Fibroblast of the aortic adventitia (primary cell): ENCODE data around the gene MAPK9. TPM values are rescaled to one million over a fixed set of nuclear protein-coding genes. Genes with fewer than 3 reads are reported as not detected.

Experiments used
- DNase-seq: peaks from one replicate; pipeline ENCODE4 v3.0.0-alpha.2; 2010; ENCODE audit warnings: low read depth
- H3K4me3 ChIP-seq: 2 replicates; pipeline ENCODE4 v1.5.1; 2011; ENCODE audit warnings: low read depth, mild to moderate bottlenecking, control low read depth, low read length, moderate library complexity
- total RNA-seq: library from RNA; depleted of rRNA; stranded (reverse); fragments of >200 nt; gene quantifications from 2 replicates; pipeline ENCODE4 v1.2.3, GENCODE V29; 2012; ENCODE audit warnings: low replicate concordance
- TF ChIP-seq, protein P1 (sequence below): IDR thresholded peaks from 2 replicates; pipeline ENCODE4 v1.5.1; 2011; ENCODE audit warnings: mild to moderate bottlenecking, low read length, control low read depth, inconsistent platforms; ENCODE audit not compliant: insufficient read depth

MAPK9 gene
- total RNA-seq, 1 donor = 33.4 TPM

DNA sequence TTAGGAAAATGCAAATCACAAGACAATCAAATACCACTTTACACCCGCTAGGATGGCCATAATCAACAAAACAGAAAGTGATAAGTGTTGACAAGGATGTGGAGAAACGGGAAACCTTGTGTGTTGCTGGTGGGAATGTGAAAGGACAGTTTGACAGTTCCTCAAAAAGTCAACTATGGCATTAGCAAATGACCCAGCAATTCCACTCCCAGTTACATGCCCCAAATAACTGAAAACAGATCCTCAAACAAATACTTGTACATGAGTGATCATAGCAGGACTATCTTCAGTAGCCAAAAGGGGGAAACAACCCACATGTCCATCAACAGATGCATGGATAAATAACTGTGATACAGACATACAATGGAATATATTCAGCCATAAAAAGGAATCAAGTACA is 104.1 kb downstream of the MAPK9 start:
- no peak overlapping the region for H3K4me3 ChIP-seq
- no peak for DNase-seq
- TF ChIP-seq, protein P1, sequence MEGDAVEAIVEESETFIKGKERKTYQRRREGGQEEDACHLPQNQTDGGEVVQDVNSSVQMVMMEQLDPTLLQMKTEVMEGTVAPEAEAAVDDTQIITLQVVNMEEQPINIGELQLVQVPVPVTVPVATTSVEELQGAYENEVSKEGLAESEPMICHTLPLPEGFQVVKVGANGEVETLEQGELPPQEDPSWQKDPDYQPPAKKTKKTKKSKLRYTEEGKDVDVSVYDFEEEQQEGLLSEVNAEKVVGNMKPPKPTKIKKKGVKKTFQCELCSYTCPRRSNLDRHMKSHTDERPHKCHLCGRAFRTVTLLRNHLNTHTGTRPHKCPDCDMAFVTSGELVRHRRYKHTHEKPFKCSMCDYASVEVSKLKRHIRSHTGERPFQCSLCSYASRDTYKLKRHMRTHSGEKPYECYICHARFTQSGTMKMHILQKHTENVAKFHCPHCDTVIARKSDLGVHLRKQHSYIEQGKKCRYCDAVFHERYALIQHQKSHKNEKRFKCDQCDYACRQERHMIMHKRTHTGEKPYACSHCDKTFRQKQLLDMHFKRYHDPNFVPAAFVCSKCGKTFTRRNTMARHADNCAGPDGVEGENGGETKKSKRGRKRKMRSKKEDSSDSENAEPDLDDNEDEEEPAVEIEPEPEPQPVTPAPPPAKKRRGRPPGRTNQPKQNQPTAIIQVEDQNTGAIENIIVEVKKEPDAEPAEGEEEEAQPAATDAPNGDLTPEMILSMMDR = no peak

Other genes with a start within 250 kb of the MAPK9 start
- 21.7 and 27.3 TPM in 2 replicates for gene RNF130, start 220.3 kb downstream of the MAPK9 start, total RNA-seq
- gene RASGEF1C, start 82.9 kb downstream of the MAPK9 start, total RNA-seq = not detected in 2 replicates
- 54.4 and 69.8 TPM in 2 replicates for gene GFPT2, start 61.3 kb upstream of the MAPK9 start, total RNA-seq
- gene CNOT6, start 202.3 kb upstream of the MAPK9 start, total RNA-seq = 9.8 and 12.1 TPM in 2 replicates